ELF-1 (cell line): ENCODE data around the gene LINGO1.

Source experiments
- DNase-seq: peaks from one replicate; pipeline ENCODE4 v3.0.0-alpha.2; 2016; ENCODE audit warnings: low read depth, low spot score

LINGO1 gene, protein sequence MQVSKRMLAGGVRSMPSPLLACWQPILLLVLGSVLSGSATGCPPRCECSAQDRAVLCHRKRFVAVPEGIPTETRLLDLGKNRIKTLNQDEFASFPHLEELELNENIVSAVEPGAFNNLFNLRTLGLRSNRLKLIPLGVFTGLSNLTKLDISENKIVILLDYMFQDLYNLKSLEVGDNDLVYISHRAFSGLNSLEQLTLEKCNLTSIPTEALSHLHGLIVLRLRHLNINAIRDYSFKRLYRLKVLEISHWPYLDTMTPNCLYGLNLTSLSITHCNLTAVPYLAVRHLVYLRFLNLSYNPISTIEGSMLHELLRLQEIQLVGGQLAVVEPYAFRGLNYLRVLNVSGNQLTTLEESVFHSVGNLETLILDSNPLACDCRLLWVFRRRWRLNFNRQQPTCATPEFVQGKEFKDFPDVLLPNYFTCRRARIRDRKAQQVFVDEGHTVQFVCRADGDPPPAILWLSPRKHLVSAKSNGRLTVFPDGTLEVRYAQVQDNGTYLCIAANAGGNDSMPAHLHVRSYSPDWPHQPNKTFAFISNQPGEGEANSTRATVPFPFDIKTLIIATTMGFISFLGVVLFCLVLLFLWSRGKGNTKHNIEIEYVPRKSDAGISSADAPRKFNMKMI

DNA sequence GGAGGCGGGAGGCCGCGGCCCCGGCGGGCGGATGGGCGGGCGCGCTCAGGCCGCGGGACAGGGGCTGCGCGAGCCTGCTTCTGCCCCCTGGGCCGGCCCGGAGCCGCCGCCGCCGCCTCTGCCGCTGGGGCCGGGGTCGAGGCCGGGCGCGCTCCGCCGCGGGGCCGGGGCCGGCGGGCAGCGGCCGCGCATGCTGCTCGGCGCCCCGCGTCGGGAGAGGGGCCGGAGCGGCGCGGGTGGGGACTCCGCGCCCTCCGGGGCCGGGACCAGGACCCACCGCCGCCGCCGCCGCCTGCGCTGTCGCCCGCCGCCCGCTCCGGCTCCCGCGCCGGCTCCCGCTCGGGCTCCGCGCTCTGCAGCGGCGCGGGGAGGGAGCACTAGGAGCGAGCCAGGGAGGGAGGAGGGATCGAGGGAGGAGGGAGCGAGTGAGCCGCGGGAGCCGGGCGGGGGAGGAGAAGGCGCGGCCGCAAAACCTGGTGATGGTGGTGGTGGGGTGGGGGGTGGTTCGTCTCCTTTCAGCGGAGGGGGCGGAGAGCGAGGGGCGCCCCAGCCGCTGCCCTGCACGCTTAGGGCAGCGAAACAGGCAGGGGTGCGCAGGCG is at the start of gene LINGO1:
Gene LINGO1 (minus strand): TSS at position 379 of the 600 bp plus-strand sequence. CDS start 597 bp downstream, outside the sequence.
- DNase-seq: no peak

DNA sequence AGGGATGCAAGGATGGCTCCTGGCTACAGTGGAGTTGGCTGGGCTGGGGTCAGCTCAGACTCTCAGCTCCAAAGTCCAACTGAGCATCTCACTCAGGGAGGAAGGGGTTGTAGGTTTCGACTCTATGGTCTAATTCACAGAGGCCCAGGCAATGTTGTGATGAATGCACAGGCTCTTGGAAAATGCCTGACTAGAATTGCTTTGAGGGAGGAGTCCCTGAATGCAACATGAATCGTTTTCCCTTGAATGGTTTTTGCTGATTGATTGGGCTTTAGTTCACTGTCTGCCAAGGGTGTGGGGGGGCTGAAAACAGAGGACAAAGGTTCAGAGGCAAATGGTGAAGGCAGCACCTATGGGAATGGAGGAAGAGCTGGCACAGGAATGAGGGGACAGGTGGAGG is 48.6 kb upstream of the LINGO1 start:
- no peak for DNase-seq

DNA sequence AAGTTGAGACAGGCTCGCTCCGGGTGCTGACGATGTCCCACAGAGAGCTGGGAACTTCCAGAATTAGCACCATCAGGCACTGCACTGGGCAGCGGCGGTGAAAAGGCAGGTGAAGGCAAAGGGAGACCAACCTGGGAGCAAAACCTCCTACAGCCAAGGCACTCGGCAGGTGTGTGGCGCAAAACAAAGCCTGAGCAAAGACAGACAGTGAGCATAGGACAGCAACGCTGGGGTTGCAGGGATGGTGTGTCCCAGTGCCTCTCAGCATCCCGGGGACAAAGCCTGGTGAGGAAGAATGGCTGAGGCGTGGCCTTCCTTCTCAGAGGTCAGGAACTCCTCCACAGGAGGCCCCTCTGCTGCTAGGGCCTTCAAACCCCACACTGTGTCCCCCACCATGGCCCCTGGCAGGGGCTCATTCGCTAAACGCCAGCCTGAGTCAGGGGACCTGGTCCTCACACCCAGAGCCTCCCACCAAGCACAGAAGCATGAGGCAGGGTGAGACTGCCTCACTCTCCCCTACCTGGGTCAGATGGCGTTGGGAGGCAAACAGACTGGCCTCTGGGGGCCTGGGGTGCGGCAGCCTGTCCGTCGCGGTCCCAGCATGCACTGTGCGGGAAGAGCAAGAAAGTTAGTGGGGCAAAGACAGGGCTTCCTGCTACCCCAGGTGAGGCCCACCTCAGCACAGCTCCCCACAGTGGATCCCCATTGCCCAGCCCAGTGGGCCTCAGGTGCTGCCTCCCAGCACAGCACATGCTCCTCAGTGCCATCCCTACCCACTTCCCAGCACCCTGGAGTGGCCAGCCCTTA is 44.1 kb upstream of the LINGO1 start:
- DNase-seq: no peak

DNA sequence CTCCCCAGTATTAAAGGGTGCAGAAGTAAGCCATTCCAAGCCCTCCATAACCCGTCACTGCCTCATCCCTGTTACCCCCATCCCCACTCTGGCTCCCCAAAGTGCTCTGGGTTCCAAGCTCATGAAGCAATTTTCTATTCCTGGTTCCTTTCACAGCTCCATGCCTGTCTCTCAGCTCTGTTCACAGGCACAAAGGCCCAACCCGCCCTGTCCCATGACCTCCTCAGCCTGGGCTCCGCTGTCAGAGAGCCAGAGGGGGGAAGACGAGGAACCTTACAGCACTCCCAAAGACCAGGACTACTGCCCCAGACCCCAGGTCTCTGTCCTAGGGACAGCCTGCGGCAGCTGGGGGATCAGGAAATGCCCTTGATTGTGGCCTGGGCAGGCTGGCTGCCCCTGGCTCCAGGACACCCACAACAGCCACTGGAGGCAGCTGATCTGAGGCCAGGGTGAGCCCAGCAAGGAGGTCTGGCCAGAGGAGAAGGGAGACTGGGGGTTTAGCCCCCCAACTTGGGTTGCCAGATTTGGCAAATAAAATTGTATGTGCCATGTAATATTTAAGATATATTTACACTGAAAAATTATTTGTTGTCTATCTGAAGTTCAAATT is 43.2 kb upstream of the LINGO1 start:
- DNase-seq: no peak

DNA sequence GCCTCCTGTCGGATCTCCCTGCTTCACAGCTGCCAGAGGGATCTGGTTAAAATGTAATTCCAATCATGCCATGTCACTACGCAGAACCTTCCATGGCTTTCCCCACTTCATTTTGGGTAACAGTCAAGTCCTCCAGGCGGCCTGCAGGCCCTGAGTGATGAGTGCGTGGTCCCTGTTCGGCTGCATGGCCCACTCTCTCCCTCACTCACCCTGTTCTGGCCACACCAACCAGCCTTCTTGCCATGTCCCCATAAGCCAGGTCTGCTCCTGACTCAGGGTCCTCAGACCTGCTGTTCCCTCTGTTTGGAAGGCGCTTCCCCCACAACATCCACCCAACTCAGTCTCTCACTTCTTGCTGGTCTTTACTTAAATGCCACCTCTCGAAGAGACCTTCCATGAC is 41.6 kb upstream of the LINGO1 start:
- no peak for DNase-seq

DNA sequence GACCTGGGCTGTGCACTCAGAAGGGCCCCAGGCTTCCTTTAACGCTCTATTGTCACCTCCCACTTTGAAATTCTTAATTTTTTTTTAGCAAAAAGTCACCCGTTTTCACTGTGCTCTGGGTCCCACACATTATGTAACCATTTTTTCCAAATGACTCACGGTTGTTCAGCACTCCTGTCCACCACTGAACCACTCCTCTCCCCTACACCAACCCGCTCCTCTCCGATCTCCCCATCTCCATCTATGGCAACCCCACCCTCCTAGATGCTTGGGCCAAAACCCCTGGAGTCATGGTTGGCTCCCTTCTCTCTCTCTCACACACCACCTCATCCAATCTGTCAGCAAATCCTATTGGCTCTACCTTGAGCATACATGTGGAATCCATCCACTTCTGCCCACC is 41.2 kb upstream of the LINGO1 start:
- no peak for DNase-seq

DNA sequence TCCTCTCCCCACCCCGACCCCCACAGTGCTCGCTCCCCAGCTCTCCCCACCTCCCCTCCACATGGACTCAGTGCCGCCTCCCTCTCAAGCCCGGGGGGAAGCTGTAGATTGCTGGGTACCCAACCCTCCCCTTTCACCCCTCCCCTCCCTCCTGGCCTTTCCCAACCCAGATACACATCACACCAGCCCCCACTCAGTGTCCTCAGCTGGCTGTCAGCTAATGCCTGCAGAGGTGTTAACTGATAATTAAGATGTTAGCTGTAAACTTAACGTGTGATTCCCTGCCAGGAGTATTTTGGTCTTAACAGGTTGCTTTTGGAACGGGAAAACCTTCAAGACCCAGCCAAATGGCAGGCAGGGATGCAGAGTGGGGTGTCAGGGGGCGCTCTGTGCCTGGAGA is 39.4 kb upstream of the LINGO1 start:
- no peak for DNase-seq

DNA sequence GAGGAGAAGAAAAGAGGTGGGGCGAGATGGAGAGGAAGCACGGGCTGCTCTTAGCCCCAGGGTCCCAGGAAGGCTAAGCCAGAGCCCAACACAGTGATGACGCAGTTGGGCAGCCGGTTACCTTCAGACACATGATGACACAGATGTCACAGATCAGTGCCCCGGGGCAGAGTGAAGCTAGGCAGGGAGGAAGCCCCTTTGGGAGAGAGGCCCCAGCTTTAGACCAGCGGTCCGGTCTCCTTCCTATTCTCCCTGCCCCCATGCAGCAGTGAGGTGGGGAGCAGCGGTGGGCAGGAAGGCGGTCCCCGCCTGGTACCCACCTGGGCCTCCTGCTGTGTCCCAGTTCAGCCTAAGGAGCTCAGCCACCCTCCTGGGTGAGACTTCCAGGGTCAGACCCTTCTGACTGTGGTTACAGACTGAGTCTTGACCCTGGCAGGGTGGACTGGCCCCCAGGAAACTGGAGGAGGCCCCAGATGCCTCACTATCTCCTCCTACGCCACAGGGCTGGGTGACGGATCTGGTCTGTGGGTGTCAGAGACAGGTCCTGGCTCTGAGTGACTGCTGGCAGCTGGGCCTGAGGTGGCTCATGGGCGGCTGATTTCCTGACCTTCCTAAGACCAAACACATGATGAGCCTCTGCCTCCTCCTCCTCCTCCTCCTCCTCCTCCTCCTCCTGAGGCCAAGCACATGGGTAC is 38.8 kb upstream of the LINGO1 start:
- peak; percentile 88 for DNase-seq

DNA sequence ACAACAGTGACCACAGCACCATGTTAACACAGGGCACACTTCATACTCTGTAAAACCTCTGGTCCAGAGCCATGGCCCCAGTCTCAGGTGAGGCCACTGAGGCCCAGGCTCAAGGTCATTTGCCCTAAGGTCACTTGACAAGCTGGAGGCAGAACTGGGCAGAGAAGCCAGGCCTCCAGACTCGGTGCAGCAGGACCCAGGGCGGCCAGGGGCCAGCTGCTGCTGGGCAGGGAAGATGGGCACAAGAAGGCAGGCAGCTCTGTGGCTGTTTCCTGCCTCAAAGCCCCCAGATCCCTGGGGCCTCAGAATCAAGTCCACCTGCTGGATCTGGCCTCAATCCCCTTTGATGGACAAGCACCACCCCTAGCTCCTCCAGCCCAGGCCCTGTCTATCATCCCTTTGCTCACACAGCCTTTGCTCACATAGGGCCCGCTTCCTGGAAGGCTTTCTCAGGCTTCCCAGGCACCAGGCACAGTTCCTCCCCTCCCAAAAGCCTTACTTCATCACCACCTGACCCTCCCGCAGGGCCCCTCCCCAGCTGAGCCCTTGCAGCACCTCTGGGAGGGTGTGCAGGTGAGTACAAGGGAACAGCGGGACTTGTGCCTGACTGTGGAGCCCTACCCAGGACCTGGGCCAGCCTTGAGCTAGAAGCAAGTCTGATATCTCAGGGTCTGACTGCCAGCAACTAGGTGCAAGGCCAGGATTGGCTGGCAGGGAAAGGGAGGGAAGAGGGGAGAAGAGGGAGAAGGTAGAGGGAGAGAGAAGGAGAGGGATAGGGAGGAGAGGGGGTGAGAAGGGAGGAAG is 38.0 kb upstream of the LINGO1 start:
- no peak for DNase-seq

DNA sequence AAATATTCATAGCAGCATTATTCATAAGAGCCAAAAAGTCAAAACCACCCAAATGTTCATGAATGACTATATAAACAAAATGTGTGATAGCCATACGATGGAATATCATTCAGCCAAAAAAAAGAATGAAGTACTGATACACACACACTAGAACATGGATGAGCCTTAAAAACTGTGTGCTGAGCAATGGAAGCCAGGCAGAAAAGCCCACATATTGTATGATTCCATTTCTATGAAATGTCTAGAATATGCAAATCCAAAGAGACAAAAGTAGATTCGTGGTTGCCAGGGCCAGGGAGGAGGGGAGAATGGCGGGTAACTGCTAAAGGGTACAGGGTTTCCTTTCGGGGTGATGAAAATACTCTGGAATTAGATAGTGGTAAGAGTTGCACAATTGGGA is 37.2 kb upstream of the LINGO1 start:
- DNase-seq: no peak

DNA sequence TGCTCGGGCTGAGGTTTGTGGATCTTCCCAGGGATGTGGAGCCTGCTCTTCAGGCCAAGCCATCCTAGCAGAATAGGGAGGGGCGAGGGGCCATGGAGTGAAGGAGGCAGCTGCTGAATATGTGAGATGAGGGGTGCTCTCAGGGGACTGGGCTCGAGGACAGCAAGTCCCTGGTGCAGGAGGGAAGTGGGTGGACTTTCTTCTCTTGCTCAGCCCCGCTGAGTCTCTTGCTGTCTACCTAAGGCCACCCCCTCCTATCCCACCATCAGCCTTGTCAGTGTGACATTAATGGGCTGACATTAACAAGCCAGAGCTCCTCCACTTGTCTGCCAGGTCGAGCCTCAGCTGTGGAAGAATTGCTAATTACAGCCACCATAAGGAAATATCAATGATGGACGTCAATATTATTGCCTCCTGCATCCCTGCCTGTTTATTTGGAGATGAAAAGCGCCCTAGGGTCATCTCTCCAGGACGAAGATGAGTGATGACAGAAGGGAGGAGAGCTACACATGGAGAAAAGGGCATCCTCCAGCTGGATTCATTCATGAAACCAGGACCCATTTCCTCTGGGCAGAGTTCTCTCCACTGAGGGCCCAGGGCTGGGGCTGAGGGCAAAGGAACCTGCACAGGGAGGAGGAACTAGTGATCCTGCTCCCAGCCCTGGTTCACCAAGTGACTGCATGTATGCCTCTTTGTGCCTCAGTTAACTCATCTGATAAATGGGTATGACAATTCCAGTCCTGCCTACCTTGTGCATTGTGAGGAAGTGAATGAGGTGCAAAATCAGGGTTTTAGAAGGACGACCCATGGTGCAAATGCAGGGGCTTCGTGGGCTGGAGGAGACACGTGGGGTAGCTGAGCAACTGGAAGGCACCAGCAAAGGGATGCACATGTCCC is 34.9 kb upstream of the LINGO1 start:
- DNase-seq: no peak

DNA sequence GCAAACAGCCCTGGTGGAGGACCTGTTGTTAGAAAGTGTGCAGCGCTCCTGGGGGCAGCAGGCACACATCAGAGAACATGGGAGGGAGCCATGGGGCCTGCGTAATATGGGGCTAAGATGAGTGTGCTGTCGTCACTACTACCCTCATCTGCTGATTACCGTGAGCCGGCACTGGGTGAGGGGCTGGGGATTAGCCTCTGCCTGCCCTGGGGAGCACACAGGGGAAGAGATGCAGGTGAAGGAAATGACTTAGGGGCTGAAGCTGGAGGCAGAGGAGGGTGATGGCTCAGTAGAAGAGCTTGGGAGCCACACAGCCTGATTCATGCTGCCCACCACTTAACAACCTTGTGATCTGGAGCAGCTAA is 33.6 kb upstream of the LINGO1 start:
- no peak for DNase-seq

DNA sequence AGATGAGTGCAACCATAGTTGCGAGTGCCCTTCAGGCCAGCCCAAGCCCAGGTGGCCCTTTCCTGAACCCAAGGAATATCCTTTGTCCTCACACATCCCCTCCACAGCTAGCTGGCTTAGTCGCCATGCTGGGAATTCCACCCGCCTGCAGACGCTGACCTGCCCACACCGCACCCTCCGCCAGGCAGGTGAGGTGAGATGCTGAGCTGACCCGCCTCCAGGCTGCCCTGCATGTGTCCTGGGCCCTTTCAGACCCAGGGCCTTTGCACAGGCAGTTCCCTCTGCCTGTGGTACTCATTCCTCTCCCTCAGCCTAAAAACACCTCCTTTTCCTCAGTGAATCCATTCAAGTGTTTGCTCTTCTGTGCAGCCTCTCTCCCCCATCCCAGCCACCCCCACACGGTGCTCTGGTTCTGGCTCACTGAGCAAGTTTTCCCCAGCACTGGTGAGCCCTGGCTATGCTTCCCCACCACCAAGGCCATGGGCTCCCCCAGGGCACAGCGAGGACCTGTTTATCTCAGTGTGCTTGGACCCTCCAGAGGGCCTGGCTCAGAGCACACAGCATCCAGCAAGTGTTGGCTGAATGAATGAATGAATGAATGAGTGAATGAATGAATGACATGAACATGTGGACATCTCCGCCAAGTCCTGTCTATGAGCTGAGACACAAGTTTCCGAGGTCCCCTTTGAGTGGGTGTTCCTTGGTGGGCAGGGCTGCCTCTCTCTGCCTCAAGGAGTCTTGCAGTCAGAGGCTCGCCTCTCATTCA is 33.0 kb upstream of the LINGO1 start:
- no peak for DNase-seq

DNA sequence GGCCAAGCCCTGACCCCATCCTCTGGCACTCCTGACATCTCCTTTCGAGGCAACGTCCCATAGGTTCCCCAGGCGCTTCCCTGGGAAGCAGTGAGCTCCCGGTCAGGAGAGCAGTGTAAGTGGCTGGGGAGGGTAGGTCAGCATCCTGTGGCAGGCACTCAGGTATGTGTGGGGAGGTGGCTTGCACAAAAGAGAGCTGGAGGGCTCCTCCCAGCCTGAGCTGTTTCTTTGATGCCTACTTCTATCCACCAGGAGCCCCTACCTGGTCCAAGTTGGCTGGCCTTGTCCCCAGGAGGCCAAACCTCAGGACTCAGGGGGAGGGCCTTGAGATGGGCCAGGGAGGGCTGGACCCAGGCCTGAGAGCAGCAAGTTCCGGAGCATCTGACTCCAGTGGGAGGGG is 31.7 kb upstream of the LINGO1 start:
- DNase-seq: peak; percentile 37

DNA sequence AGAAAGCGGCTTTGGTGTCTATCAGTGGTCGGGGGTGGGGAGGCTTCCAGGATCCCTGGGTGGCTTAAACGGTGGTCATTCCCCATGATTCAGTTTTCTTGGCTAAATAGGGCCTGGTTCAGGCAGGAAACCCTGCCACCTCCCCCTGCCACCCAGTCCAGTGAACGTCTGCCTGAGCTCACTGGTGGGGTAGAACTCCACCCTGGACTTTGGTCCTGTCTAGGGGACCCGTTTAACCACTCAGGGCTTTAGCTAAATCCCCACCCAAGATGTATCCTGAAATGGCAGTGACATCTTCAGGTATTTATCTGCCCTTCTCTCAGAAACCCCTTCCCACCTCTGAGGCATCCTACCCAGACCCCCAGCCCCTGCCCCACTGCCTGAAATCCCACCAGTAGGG is 30.5 kb upstream of the LINGO1 start:
- DNase-seq: no peak

DNA sequence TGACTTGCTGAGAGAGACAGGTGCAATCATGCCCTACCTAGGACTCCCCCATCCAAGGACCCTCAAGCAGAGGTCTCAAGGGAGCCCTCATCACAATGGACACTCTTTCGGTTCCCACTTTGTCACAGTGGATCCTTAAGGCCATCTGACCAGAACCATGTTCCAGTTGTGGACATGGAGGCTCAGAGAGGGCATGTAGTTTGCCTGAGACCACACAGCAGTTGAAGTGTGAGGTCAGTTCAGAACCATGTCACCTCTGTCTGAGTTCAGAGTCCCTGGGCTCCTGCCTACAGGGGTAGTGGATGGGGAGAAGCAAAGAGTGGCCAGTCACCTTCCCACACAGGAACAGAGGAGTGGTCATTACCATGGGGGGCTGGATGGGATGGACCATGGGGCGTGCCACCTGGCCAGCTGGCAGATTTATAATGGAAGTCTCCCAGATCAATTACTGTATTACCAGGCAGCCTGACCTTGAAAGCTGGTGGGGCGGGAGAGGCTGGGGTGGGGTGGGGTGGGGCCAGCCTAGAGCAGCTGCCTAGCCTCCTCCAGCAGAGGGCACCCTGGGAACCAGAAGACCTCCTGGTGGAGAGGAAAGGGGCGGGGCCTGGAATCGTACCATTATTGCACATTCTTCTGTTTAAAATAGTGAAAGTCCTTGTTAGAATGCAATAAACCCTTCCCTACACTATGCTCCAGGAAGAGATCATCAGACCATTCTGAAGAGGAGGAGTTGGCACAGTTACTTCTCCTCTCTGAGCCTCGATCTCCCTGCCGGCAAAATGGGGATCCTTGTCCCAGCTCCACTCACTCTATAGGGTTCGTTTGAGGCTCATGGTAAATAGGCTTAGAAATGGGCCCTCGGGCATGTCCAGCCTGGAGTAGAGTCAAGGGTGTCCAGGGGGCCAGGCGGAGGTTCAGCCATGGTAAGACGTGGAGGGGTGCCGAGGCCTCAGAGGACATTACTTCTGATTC is 26.9 kb upstream of the LINGO1 start:
- DNase-seq: peak; percentile 56

DNA sequence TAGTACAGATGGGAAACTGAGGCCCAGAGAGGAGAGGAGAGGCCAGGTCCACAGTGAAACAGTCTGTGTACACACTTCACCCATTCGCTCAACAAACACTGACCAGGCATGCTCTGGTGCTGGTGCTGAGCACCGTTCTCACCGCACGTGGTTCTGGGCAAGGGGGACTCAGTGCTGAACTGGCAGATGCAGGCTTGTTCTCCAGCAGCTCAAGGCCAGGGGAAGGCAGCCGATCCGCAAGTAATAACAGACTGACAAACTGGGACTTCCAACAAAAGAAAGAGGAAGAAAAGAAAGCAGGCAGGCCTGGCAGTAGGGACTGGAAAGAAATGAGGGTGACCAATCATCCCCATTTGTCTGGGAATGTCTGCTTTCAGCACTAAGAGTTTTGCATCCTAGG is 25.6 kb upstream of the LINGO1 start:
- no peak for DNase-seq
